ENCODE data around the gene NOL12. TPM values are rescaled to one million over a fixed set of nuclear protein-coding genes. Genes with fewer than 3 reads are reported as not detected.
"Not testable (repeated sequence)": the region's sequence is repeated elsewhere in the genome, so short reads cannot be mapped to it uniquely, and the experiment has no call there.

Gene NOL12
- total RNA-seq, 4 donors from 2014 or later = 16.3 to 29.1 (median 20.2) TPM

DNA sequence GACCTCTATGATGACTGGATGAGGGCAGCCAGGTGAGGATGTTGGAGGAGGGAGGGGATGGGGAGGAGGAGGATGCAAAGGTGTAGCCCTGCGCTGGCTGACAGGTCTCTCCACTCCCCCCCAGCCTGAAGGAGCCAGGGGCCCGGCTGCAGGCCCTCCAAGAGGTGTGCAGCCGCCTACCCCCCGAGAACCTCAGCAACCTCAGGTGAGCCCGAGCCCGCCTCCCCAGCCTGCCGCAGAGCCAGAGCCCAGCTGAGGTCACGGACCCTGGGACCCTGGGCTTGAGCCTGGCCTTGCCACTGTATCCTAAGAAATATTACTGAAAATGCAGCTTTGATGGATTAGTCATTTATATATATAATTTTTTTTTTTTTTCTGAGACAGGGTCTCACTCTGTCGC, 38.8 kb upstream of the NOL12 start:
- Histone ChIP-seq H3K36me3 (peaks cover 0 to 28% of the 10 kb centered on the region in 2 donors), H3K4me1 (peaks cover 0 to 21% (median 8%) of the 10 kb centered on the region in 3 donors), H3K4me3 (no peak overlapping the region), H3K27ac (peak overlapping the region in 1 of 4 donors; percentile 69), H3K27me3 (peaks cover 3% of the 10 kb centered on the region), H3K9me3 (no peaks in the 10 kb centered on the region)
- 89 to 100% methylated on average over 1 to 7 of the region's 9 CpGs for WGBS, 2 donors (ENCODE audit: low coverage in 1 of 2)
- ATAC-seq = no peak
- TF ChIP-seq EP300 (IDR thresholded peaks at IDR 0.05) = no peak
- TF ChIP-seq, protein P1, sequence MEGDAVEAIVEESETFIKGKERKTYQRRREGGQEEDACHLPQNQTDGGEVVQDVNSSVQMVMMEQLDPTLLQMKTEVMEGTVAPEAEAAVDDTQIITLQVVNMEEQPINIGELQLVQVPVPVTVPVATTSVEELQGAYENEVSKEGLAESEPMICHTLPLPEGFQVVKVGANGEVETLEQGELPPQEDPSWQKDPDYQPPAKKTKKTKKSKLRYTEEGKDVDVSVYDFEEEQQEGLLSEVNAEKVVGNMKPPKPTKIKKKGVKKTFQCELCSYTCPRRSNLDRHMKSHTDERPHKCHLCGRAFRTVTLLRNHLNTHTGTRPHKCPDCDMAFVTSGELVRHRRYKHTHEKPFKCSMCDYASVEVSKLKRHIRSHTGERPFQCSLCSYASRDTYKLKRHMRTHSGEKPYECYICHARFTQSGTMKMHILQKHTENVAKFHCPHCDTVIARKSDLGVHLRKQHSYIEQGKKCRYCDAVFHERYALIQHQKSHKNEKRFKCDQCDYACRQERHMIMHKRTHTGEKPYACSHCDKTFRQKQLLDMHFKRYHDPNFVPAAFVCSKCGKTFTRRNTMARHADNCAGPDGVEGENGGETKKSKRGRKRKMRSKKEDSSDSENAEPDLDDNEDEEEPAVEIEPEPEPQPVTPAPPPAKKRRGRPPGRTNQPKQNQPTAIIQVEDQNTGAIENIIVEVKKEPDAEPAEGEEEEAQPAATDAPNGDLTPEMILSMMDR (IDR thresholded peaks at IDR 0.05) = no peak
- no peak for TF ChIP-seq POLR2AphosphoS5 (IDR thresholded peaks at IDR 0.05)

DNA sequence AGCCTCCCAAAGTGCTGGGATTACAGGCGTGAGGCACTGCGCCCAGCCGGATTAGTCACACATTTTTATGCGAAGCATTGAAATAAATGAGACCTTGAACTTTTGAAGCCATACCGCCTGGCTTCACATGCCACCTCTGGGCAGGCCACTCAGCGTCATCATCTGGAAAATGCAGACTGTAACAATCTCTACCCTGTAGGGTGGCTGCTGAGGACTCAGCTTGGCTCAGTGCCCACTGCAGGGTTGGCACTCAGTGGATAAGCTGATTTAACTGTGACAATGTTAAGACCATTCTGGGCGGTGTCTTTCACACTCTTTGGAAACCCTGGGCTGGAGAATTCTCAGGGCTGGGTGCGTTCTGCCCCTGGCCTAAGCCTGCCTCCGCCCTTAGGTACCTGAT, 38.2 kb upstream of the NOL12 start:
- ATAC-seq = peak; percentile 47
- 77% methylated on average over 2 of the region's 9 CpGs; no CpG with 5 or more reads in 1 of the 2 donors for WGBS, 2 donors (ENCODE audit: low coverage in 1 of 2)
- H3K4me1 ChIP-seq = peaks cover 0 to 17% (median 6%) of the 10 kb centered on the region in 3 donors
- no peaks in the 10 kb centered on the region for H3K27me3 ChIP-seq
- TF ChIP-seq EP300 (IDR thresholded peaks at IDR 0.05) (no peak), POLR2AphosphoS5 (IDR thresholded peaks at IDR 0.05) (peak; percentile 72), POLR2A (IDR thresholded peaks at IDR 0.05) (no peak)
- TF ChIP-seq, protein P1 (IDR thresholded peaks at IDR 0.05) = no peak
- H3K36me3 ChIP-seq = peaks cover 0 to 29% of the 10 kb centered on the region in 2 donors
- peak overlapping the region in 1 of 4 donors; percentile 69 for H3K27ac ChIP-seq
- H3K4me3 ChIP-seq = no peak overlapping the region
- no peaks in the 10 kb centered on the region for H3K9me3 ChIP-seq

DNA sequence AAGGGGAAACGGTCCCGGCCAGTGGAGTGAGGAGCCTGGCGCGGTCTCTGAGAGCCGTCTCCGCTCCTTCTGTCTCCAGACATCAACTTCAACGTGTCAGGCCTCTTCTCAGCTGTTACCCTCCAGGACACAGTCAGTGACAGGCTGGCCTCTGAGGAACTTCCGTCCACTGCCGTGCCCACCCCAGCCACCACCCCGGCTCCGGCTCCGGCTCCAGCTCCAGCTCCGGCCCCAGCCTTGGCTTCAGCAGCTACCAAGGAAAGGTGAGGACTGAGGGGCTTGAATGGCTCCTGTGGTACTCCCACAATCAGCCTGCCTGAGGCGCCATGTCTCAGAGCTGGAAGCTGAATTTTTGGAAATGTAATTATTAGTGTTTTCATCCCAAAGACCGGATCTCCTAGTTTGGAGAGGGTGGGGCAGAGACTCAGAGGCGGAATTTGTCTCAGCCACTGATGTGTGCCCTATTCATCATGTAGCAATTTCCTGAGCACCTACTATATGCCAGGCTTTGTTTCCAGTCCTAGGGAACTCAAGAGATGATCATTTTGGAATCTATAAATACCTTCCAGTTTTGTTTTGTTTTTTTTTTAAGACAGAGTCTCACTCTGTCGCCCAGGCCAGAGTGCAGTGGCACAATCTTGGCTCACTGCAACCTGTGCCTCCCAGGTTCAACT, 35.5 kb upstream of the NOL12 start:
- H3K4me1 ChIP-seq = peaks cover 0 to 8% (median 0%) of the 10 kb centered on the region in 3 donors
- no peak overlapping the region for H3K4me3 ChIP-seq
- peaks cover 0 to 26% of the 10 kb centered on the region in 2 donors for H3K36me3 ChIP-seq
- ATAC-seq = no peak
- TF ChIP-seq, protein P1 (IDR thresholded peaks at IDR 0.05) = no peak
- TF ChIP-seq EP300 (IDR thresholded peaks at IDR 0.05) = no peak
- 94 to 96% methylated on average over 2 to 3 of the region's 17 CpGs for WGBS, 2 donors (ENCODE audit: low coverage in 1 of 2)
- no peak overlapping the region for H3K27ac ChIP-seq
- no peaks in the 10 kb centered on the region for H3K27me3 ChIP-seq
- H3K9me3 ChIP-seq = no peaks in the 10 kb centered on the region

DNA sequence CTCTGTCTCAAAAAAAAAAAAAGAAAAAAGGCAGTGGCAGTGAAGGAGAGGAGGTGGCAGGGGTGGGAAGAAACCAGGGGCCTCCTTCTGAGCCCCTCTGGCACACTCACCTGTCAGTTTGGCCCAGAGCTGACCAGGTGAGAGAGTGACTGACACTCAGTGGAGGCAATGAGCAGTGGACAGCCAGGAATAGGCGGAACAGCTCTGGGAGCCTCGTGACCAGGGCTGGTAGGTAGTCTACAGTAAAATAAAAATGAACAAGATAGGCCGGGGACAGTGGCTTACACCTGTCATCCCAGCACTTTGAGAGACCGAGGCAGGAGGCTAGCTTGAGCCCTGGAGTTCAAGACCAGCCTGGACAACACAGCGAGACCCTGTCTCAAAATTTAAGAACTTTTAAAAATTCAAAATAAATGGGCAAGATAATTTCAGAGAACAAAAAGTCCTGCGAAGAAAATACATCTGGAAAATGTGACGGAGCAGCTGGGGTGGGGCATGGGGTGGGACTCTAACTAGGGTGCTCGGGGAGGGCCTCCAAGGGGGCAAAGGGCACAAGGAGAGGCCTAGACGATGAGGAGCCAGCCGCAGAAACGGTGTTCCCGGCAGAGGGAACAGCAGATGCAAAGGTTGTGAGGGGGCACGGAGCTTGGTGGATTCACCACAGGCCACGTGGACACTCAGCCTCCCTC, 31.4 kb upstream of the NOL12 start:
- Histone ChIP-seq H3K9me3 (no peaks in the 10 kb centered on the region), H3K4me1 (peaks cover 0 to 15% (median 11%) of the 10 kb centered on the region in 3 donors), H3K27me3 (no peaks in the 10 kb centered on the region), H3K27ac (no peak overlapping the region), H3K36me3 (peaks cover 0 to 25% of the 10 kb centered on the region in 2 donors), H3K4me3 (no peak overlapping the region)
- ATAC-seq = no peak
- TF ChIP-seq, protein P1 (IDR thresholded peaks at IDR 0.05) = no peak
- TF ChIP-seq EP300 (IDR thresholded peaks at IDR 0.05) (no peak), POLR2AphosphoS5 (IDR thresholded peaks at IDR 0.05) (no peak), POLR2A (IDR thresholded peaks at IDR 0.05) (no peak)
- 67 to 81% methylated on average over 2 to 14 of the region's 14 CpGs for WGBS, 2 donors (ENCODE audit: low coverage in 1 of 2)

DNA sequence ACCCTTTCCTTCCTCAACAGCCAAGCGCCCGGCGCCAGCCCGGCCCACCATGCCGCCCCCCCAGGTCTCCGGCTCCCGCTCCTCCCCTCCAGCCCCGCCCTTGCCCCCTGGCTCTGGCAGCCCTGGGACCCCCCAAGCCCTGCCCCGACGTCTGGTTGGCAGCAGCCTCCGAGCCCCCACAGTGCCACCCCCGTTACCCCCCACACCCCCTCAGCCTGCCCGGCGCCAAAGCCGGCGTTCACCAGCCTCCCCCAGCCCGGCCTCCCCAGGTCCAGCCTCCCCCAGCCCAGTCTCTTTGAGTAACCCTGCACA, 30.9 kb upstream of the NOL12 start:
- TF ChIP-seq POLR2AphosphoS5 (IDR thresholded peaks at IDR 0.05) = no peak
- TF ChIP-seq EP300 (IDR thresholded peaks at IDR 0.05) = no peak
- TF ChIP-seq, protein P1 (IDR thresholded peaks at IDR 0.05) = no peak

DNA sequence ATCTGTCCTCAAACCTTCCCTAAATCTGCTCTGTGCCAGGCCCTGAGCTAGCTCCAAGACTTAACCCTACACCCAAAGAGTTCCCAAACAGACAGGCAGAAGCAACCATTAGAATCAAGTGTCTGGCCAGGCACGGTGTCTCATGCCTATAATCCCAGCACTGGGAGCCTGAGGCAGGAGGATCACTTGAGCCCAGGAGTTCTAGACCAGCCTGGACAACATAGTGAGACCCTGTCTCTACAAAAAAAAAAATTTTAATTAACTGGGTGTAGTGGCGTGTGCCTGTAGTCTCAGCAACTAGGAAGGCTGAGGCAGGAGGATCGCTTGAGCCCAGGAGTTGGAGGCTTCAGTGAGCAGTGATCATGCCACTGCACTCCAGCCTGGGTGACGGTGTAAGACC, 29.6 kb upstream of the NOL12 start:
- 100% methylated on average over 1 of the region's 4 CpGs; no CpG with 5 or more reads in 1 of the 2 donors for WGBS, 2 donors (ENCODE audit: low coverage in 1 of 2)
- H3K27ac ChIP-seq = not testable (repeated sequence)
- H3K4me1 ChIP-seq = peaks cover 0 to 34% (median 24%) of the 10 kb centered on the region in 3 donors

More for the DNA sequence above, 30.9 kb upstream of the NOL12 start:
- Histone ChIP-seq H3K27me3 (no peaks in the 10 kb centered on the region), H3K9me3 (no peaks in the 10 kb centered on the region), H3K36me3 (peaks cover 0 to 25% of the 10 kb centered on the region in 2 donors), H3K4me1 (peaks cover 0 to 20% (median 13%) of the 10 kb centered on the region in 3 donors), H3K27ac (no peak overlapping the region), H3K4me3 (no peak overlapping the region)
- 69% methylated on average over 3 of the region's 17 CpGs; no CpG with 5 or more reads in 1 of the 2 donors for WGBS, 2 donors (ENCODE audit: low coverage in 1 of 2)
- no peak for ATAC-seq

More for the DNA sequence above, 29.6 kb upstream of the NOL12 start:
- peaks cover 0 to 15% of the 10 kb centered on the region in 2 donors for H3K36me3 ChIP-seq
- H3K9me3 ChIP-seq, H3K27me3 ChIP-seq, H3K4me3 ChIP-seq, ATAC-seq: not testable (repeated sequence)

Data from gastroesophageal sphincter (tissue), 4 donors.